Measurements from ENCODE around the gene LAD1. TPM values are rescaled to one million over a fixed set of nuclear protein-coding genes. Genes with fewer than 3 reads are reported as not detected.

Gene LAD1
- polyA plus RNA-seq, 1 of the 3 experiments (the other 2 are of a cell fraction) = not detected

DNA sequence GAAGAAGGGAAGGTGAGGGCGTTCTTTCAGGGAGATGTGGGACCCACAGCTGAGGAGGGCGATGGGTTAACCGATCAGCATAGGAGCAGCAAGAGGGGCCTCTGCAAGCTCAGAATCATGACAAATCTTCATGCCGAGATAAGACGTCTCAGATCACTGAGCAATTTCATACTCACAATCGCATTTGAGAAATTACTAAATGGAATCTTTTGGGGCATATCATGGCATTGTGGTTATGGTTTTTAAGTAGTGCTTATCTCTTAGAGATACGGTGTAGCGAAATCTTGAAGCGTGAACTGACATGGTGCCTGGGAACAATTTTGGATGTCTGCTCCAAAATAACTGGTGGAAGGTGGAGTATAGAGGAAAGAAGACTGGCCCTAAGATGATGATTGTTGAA lies 27.8 kb downstream of the LAD1 start:
- Histone ChIP-seq H3F3A (replicated peaks; ENCODE audit: insufficient read depth) (no peaks in the 10 kb centered on the region), H3K4me3 (ENCODE audit: low read depth in 2 of 2, low read length in 1 of 2) (no peak overlapping the region), H3K4me2 (no peak overlapping the region), H3K9me3 (no peaks in the 10 kb centered on the region), H3K27ac (ENCODE audit: low read depth in 2 of 2, low read length in 1 of 2) (no peak overlapping the region), H3K36me3 (replicated peaks in 1 of 2; ENCODE audit: control insufficient read depth in 1 of 2, insufficient read depth in 2 of 2, low read length in 1 of 2) (no peaks in the 10 kb centered on the region), H3K9me2 (no peaks in the 10 kb centered on the region), H3K4me1 (ENCODE audit: control insufficient read depth in 1 of 2, insufficient read depth in 2 of 2, low read depth in 1 of 2, low read length in 1 of 2) (peaks cover 0 to 21% of the 10 kb centered on the region in 2 experiments; a peak in 1 of 4 replicates), H2AFZ (ENCODE audit: low read depth) (no peak overlapping the region), H3K9ac (no peak overlapping the region), H3K79me2 (ENCODE audit: insufficient read depth) (no peaks in the 10 kb centered on the region), H3K27me3 (ENCODE audit: insufficient read depth) (peaks cover 75% of the 10 kb centered on the region), H4K20me1 (ENCODE audit: insufficient read depth) (no peaks in the 10 kb centered on the region)
- 73% methylated on average over 9 of the region's 9 CpGs for WGBS (ENCODE audit: low lambda C conversion rate)
- no peak for DNase-seq
- ChIA-PET CTCF (interaction anchor here (1.1 to 3.5 kb wide), 5 partner anchors 9 to 142 kb away, joined by 3 to 25 read pairs (median 4); no protein-coding TSS in a partner anchor), POLR2A (no interaction called here)
- no peak for TF ChIP-seq GATA2 (CRISPR knock-in tag; IDR thresholded peaks at IDR 0.05)
- no peak for TF ChIP-seq NFIC (IDR thresholded peaks at IDR 0.05; ENCODE audit: borderline replicate concordance)
- TF ChIP-seq, protein P1, sequence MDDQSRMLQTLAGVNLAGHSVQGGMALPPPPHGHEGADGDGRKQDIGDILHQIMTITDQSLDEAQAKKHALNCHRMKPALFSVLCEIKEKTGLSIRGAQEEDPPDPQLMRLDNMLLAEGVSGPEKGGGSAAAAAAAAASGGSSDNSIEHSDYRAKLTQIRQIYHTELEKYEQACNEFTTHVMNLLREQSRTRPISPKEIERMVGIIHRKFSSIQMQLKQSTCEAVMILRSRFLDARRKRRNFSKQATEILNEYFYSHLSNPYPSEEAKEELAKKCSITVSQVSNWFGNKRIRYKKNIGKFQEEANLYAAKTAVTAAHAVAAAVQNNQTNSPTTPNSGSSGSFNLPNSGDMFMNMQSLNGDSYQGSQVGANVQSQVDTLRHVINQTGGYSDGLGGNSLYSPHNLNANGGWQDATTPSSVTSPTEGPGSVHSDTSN (IDR thresholded peaks at IDR 0.05) = no peak
- no peak for TF ChIP-seq SIN3A (IDR thresholded peaks at IDR 0.05; ENCODE audit: borderline replicate concordance, low read depth, low read length)
- no peak for TF ChIP-seq ELF1 (IDR thresholded peaks at IDR 0.05)
- no peak for TF ChIP-seq CHD2 (IDR thresholded peaks at IDR 0.05; ENCODE audit: low read length, partially characterized antibody)
- TF ChIP-seq, protein P2, sequence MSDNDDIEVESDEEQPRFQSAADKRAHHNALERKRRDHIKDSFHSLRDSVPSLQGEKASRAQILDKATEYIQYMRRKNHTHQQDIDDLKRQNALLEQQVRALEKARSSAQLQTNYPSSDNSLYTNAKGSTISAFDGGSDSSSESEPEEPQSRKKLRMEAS (IDR thresholded peaks at IDR 0.05; ENCODE audit: low read depth) = no peak
- no peak for TF ChIP-seq EZH2phosphoT487 (IDR thresholded peaks at IDR 0.05; ENCODE audit: borderline replicate concordance, low read depth)
- no peak for TF ChIP-seq POLR2AphosphoS5 (IDR thresholded peaks at IDR 0.05; ENCODE audit: low read depth, low read length)
- no peak for TF ChIP-seq YY1 (IDR thresholded peaks at IDR 0.05; ENCODE audit: low read depth)
- TF ChIP-seq, protein P3, sequence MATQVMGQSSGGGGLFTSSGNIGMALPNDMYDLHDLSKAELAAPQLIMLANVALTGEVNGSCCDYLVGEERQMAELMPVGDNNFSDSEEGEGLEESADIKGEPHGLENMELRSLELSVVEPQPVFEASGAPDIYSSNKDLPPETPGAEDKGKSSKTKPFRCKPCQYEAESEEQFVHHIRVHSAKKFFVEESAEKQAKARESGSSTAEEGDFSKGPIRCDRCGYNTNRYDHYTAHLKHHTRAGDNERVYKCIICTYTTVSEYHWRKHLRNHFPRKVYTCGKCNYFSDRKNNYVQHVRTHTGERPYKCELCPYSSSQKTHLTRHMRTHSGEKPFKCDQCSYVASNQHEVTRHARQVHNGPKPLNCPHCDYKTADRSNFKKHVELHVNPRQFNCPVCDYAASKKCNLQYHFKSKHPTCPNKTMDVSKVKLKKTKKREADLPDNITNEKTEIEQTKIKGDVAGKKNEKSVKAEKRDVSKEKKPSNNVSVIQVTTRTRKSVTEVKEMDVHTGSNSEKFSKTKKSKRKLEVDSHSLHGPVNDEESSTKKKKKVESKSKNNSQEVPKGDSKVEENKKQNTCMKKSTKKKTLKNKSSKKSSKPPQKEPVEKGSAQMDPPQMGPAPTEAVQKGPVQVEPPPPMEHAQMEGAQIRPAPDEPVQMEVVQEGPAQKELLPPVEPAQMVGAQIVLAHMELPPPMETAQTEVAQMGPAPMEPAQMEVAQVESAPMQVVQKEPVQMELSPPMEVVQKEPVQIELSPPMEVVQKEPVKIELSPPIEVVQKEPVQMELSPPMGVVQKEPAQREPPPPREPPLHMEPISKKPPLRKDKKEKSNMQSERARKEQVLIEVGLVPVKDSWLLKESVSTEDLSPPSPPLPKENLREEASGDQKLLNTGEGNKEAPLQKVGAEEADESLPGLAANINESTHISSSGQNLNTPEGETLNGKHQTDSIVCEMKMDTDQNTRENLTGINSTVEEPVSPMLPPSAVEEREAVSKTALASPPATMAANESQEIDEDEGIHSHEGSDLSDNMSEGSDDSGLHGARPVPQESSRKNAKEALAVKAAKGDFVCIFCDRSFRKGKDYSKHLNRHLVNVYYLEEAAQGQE (IDR thresholded peaks at IDR 0.05; ENCODE audit: low read depth, low read length) = no peak
- no peak for TF ChIP-seq TEAD4 (IDR thresholded peaks at IDR 0.05; ENCODE audit: borderline replicate concordance, insufficient read depth)
- TF ChIP-seq, protein P4, sequence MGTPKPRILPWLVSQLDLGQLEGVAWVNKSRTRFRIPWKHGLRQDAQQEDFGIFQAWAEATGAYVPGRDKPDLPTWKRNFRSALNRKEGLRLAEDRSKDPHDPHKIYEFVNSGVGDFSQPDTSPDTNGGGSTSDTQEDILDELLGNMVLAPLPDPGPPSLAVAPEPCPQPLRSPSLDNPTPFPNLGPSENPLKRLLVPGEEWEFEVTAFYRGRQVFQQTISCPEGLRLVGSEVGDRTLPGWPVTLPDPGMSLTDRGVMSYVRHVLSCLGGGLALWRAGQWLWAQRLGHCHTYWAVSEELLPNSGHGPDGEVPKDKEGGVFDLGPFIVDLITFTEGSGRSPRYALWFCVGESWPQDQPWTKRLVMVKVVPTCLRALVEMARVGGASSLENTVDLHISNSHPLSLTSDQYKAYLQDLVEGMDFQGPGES (IDR thresholded peaks at IDR 0.05; ENCODE audit: low read depth, low read length) = no peak
- no peak for TF ChIP-seq MXI1 (IDR thresholded peaks at IDR 0.05; ENCODE audit: low read depth, low read length)

All from SK-N-SH (cell line).